ENCODE data around the gene CISH.

The CISH gene

DNA sequence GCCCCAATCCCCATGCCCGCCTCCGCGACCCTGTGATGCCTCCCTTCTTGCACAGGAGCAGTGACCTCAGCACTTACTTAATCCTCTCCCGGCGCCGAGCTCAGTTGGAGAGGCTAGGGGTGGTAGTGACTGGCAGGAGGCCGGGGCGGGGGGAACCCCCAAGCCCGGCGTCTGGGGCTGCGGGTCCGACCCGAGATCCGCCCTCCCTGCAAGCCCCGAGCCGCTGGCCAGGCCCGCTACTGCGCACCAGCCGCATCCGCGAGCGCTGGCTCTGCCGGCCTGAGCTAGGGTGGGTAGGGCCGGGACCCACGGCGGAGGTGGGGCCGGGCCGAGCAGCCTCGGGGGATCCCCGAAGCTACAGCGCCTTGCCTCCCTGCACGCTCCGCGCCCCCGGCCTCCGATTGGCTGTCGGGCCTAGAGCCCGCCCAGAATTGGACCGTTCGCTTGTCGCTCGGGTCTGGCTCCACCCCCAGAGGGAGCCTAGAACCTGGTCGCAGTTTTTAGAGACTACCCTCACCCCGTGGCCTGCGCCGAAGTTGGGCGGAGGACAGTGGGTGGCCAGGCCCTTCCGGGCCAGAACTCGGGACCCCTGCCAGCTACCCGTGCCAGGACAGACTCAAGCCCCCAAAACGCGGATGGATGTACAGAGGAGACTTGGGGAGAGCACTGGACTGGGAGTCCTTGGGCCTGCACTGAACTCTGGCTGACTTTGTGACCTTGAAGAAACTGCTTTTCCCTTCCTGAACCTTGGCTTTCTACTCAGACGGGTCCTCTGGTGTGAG is 44.0 kb downstream of the CISH start, which contains the start of gene C3orf18:
TSS of gene C3orf18 (minus strand) at position 362 of the 782 bp plus-strand sequence. CDS start 2,048 bp downstream, outside the sequence.
- DNase-seq (ENCODE audit: low read depth), result peak; percentile 83
- H3K4me3 ChIP-seq (ENCODE audit: low read depth, low read length), result peak within 1 kb of the TSS; percentile 41
- TF ChIP-seq, protein P1, sequence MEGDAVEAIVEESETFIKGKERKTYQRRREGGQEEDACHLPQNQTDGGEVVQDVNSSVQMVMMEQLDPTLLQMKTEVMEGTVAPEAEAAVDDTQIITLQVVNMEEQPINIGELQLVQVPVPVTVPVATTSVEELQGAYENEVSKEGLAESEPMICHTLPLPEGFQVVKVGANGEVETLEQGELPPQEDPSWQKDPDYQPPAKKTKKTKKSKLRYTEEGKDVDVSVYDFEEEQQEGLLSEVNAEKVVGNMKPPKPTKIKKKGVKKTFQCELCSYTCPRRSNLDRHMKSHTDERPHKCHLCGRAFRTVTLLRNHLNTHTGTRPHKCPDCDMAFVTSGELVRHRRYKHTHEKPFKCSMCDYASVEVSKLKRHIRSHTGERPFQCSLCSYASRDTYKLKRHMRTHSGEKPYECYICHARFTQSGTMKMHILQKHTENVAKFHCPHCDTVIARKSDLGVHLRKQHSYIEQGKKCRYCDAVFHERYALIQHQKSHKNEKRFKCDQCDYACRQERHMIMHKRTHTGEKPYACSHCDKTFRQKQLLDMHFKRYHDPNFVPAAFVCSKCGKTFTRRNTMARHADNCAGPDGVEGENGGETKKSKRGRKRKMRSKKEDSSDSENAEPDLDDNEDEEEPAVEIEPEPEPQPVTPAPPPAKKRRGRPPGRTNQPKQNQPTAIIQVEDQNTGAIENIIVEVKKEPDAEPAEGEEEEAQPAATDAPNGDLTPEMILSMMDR (IDR thresholded peaks at IDR 0.05; ENCODE audit: low read depth, low read length, missing control alignments), result no peak

GRCh38 chr3:50567011-50567385 is 44.6 kb downstream of the CISH start:
- TF ChIP-seq, protein P1 (IDR thresholded peaks at IDR 0.05; ENCODE audit: low read depth, low read length, missing control alignments), result no peak
- peak overlapping the region; percentile 41 for H3K4me3 ChIP-seq (ENCODE audit: low read depth, low read length)
- no peak for DNase-seq (ENCODE audit: low read depth)

DNA sequence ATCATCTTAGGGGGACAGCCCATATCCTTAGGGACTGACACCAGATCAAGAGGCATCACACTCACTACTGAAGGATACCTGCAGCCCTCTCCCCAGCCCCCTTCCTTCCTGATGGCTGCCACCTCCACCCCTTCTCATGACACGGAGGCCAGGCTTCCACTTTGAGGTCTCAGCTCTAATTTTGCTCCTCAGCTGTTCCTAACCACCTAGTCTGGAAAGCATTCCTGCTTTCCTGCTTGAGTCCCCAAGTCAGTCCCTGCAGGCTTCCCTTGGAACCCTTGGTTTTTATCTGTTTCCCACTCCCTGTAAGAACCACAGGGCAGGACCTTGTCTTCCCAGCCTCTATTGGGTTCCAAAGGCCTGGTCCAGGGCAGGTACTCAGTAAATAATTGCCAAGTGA is 47.3 kb downstream of the CISH start:
- no peak for DNase-seq (ENCODE audit: low read depth)
- TF ChIP-seq, protein P1 (IDR thresholded peaks at IDR 0.05; ENCODE audit: low read depth, low read length, missing control alignments), result no peak
- H3K4me3 ChIP-seq (ENCODE audit: low read depth, low read length), result no peak overlapping the region

DNA sequence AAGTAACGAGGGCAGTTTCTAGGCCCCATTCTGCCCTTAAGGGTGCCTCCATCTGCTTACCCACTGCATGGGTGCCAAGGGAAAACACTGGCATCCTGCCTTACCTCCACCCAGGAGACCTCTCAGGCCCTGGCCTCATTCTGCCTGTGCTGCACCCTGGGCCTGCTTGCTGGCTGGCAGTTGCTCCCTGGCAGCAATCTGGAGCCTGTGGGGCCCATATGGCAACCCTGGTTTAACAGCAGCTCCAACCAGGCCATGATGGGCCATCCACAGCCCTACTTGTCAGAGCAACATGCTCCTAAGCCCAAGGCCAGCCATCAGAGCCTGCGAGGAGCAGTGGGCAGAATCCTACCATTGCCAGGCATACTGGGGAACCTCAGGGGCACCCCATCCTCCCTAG is 47.7 kb downstream of the CISH start:
- DNase-seq (ENCODE audit: low read depth), result no peak
- TF ChIP-seq, protein P1 (IDR thresholded peaks at IDR 0.05; ENCODE audit: low read depth, low read length, missing control alignments), result no peak
- no peak overlapping the region for H3K4me3 ChIP-seq (ENCODE audit: low read depth, low read length)

DNA sequence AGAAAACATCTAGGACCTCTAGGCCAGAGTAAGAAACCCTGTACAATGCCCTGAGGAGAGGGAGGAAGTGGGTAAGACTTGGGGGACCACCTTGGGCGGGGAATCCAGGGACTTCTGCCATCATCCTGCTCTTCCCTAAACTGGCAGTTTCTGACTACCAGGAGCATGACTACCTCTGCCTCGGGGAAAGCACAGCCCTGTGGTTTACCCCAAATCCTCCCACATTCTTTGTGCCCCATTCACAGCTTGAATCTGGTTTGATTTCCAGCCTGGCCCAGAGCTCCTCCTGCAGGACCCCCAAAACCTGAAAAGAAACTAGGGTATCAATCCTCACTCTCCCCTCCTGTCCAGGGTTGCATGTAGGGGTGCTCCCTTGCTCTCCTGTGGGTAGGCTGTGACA is 48.7 kb downstream of the CISH start:
- no peak for DNase-seq (ENCODE audit: low read depth)
- TF ChIP-seq, protein P1 (IDR thresholded peaks at IDR 0.05; ENCODE audit: low read depth, low read length, missing control alignments), result no peak
- H3K4me3 ChIP-seq (ENCODE audit: low read depth, low read length), result no peak overlapping the region

DNA sequence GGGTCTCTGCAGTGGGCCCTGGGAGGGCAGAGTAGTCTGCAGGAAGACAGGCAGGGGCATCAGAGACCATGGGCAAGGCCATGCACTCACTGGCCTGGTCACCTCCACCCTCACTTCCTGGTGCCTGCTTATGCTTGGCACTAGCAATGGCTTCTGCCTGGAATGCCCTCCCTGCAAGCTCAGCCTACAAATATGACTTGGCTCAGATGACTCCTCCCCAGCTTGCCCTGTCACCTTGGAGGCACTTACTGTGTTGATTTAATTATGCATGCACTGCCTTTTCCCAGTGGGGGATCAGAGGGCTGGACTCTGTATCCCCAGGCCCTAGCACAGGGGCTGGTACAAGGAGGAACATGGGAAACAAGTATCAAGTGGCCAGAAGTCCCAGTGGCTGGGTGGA is 51.9 kb downstream of the CISH start:
- H3K4me3 ChIP-seq (ENCODE audit: low read depth, low read length), result no peak overlapping the region
- DNase-seq (ENCODE audit: low read depth), result no peak
- TF ChIP-seq, protein P1 (IDR thresholded peaks at IDR 0.05; ENCODE audit: low read depth, low read length, missing control alignments), result no peak

- DNase-seq (ENCODE audit: low read depth), result no peak
- TF ChIP-seq, protein P1 (IDR thresholded peaks at IDR 0.05; ENCODE audit: low read depth, low read length, missing control alignments), result no peak
Measured at GRCh38 chr3:50557915-50558314, 53.7 kb downstream of the CISH start.

More at GRCh38 chr3:50557915-50558314, 53.7 kb downstream of the CISH start:
- no peak overlapping the region for H3K4me3 ChIP-seq (ENCODE audit: low read depth, low read length)

Measured in GM12864 (cell line).